Astrocyte (in vitro differentiated cells and primary cell): Measurements from ENCODE around the gene MECR. TPM values are rescaled to one million over a fixed set of nuclear protein-coding genes. Genes with fewer than 3 reads are reported as not detected.

Experiments
- DNase-seq: peaks from one replicate; pipeline ENCODE4 v3.0.0-alpha.2; 2010; ENCODE audit warnings: low read depth
- FAIRE-seq: peaks from 2 replicates; lab custom pipeline; 2011; peaks lifted over from hg19 to GRCh38; lab: Jason Lieb, UNC
- H2AFZ ChIP-seq: 2 replicates; pipeline ENCODE4 v1.6.0; 2012; ENCODE audit warnings: low read depth, low read length, inconsistent platforms
- H3K27ac ChIP-seq: 2 replicates; pipeline ENCODE4 v1.5.1; 2011; ENCODE audit warnings: low read depth, low read length, inconsistent platforms
- H3K27me3 ChIP-seq: 2 replicates; pipeline ENCODE4 v1.6.0; 2011; ENCODE audit warnings: low read length, inconsistent platforms; ENCODE audit not compliant: insufficient read depth
- H3K36me3 ChIP-seq: 2 replicates; pipeline ENCODE4 v1.5.1; 2011; ENCODE audit warnings: low read length, inconsistent platforms; ENCODE audit not compliant: insufficient read depth
- H3K4me1 ChIP-seq: 2 replicates; pipeline ENCODE4 v1.5.1; 2011; ENCODE audit warnings: low read length, inconsistent platforms; ENCODE audit not compliant: insufficient read depth
- H3K4me2 ChIP-seq: 2 replicates; pipeline ENCODE4 v1.6.0; 2012; ENCODE audit warnings: low read length, inconsistent platforms
- H3K4me3 ChIP-seq: 2 replicates; pipeline ENCODE4 v1.5.1; 2011; ENCODE audit warnings: low read depth, mild to moderate bottlenecking, low read length, inconsistent platforms; ENCODE audit not compliant: insufficient read depth
- H3K79me2 ChIP-seq: 2 replicates; pipeline ENCODE4 v1.6.0; 2012; ENCODE audit warnings: mild to moderate bottlenecking, low read length, inconsistent platforms; ENCODE audit not compliant: insufficient read depth
- H3K9ac ChIP-seq: 2 replicates; pipeline ENCODE4 v1.6.0; 2012; ENCODE audit warnings: mild to moderate bottlenecking, low read length, inconsistent platforms
- H3K9me3 ChIP-seq: 2 replicates; pipeline ENCODE4 v1.5.1; 2012; ENCODE audit warnings: low read depth, mild to moderate bottlenecking, low read length, inconsistent platforms; ENCODE audit not compliant: insufficient read depth
- H4K20me1 ChIP-seq: 2 replicates; pipeline ENCODE4 v1.6.0; 2012; ENCODE audit warnings: low read length, inconsistent platforms; ENCODE audit not compliant: insufficient read depth
- H3K27ac Mint-ChIP-seq: one replicate; pipeline ENCODE4 v1.8.0; 2021; ENCODE audit warnings: mild to moderate bottlenecking, mixed read lengths; ENCODE audit not compliant: unreplicated experiment
- H3K27me3 Mint-ChIP-seq: one replicate; pipeline ENCODE4 v1.8.0; 2021; ENCODE audit warnings: low read depth, mixed read lengths; ENCODE audit not compliant: unreplicated experiment
- H3K36me3 Mint-ChIP-seq: one replicate; pipeline ENCODE4 v1.8.0; 2021; ENCODE audit warnings: low read depth, mixed read lengths; ENCODE audit not compliant: unreplicated experiment
- H3K4me1 Mint-ChIP-seq: one replicate; pipeline ENCODE4 v1.8.0; 2021; ENCODE audit warnings: low read depth, mixed read lengths; ENCODE audit not compliant: unreplicated experiment
- H3K4me3 Mint-ChIP-seq: one replicate; pipeline ENCODE4 v1.8.0; 2021; ENCODE audit warnings: mild to moderate bottlenecking, moderate library complexity, mixed read lengths; ENCODE audit not compliant: unreplicated experiment
- H3K9me3 Mint-ChIP-seq: one replicate; pipeline ENCODE4 v1.8.0; 2021; ENCODE audit warnings: mild to moderate bottlenecking, mixed read lengths; ENCODE audit not compliant: unreplicated experiment
- EZH2 ChIP-seq: IDR thresholded peaks from 2 replicates; pipeline ENCODE4 v1.6.1; 2012; ENCODE audit warnings: mild to moderate bottlenecking, low read length, inconsistent platforms; ENCODE audit not compliant: insufficient read depth
- total RNA-seq: library from RNA; stranded (reverse); gene quantifications from 2 replicates; pipeline ENCODE4 v1.2.1, GENCODE V29; 2021
- TF ChIP-seq, protein P1 (sequence below): IDR thresholded peaks from 2 replicates; pipeline ENCODE4 v1.5.1; 2011; ENCODE audit warnings: low read depth, mild to moderate bottlenecking, inconsistent platforms, low read length, moderate library complexity; ENCODE audit not compliant: insufficient read depth

Gene MECR
- total RNA-seq, 1 donor from 2014 or later, result 25.1 TPM

DNA sequence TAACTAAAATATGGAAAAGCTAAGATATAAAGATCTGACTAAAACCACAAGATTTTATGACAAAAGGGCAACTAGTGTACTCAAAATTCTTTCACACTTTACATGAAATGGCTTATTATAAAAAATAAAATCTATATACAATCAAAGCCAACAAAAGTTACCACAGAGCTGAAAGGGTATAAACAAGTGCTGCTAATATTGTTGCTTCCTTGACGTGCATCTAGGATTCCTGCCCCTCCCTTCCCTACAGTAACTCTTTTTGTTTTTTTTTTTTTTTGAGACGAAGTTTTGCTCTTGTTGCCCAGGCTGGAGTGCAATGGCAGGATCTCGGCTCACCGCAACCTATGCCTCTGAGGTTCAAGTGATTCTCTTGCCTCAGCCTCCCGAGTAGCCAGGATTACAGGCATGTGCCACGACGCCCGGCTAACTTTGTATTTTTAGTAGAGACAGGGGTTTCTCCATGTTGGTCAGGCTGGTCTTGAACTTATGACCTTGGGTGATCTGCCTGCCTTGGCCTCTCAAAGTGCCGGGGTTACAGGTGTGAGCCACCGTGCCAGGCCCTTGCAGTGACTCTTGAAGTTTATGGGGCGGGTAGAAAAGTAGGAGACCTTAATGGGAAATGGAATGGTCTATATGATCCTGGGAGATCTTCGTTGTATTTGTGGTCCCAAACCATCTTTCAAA lies 53.6 kb downstream of the MECR start:
- peaks cover 8% of the 10 kb centered on the region for H3K36me3 Mint-ChIP-seq
- Histone ChIP-seq H3K9me3 (no peaks in the 10 kb centered on the region), H3K79me2 (peaks cover 93% of the 10 kb centered on the region), H2AFZ (no peak overlapping the region), H3K36me3 (peaks cover 8% of the 10 kb centered on the region), H3K4me1 (peaks cover 21% of the 10 kb centered on the region), H3K9ac (no peak overlapping the region), H3K27ac (no peak overlapping the region), H3K4me3 (no peak overlapping the region), H4K20me1 (peaks cover 81% of the 10 kb centered on the region), H3K27me3 (no peaks in the 10 kb centered on the region), H3K4me2 (peak overlapping the region; percentile 42)
- DNase-seq (no peak), FAIRE-seq (no peak)
- H3K27ac Mint-ChIP-seq, result no peak overlapping the region
- peaks cover 14% of the 10 kb centered on the region for H3K4me1 Mint-ChIP-seq
- no peaks in the 10 kb centered on the region for H3K9me3 Mint-ChIP-seq
- no peak overlapping the region for H3K4me3 Mint-ChIP-seq
- no peaks in the 10 kb centered on the region for H3K27me3 Mint-ChIP-seq
- TF ChIP-seq, protein P1, sequence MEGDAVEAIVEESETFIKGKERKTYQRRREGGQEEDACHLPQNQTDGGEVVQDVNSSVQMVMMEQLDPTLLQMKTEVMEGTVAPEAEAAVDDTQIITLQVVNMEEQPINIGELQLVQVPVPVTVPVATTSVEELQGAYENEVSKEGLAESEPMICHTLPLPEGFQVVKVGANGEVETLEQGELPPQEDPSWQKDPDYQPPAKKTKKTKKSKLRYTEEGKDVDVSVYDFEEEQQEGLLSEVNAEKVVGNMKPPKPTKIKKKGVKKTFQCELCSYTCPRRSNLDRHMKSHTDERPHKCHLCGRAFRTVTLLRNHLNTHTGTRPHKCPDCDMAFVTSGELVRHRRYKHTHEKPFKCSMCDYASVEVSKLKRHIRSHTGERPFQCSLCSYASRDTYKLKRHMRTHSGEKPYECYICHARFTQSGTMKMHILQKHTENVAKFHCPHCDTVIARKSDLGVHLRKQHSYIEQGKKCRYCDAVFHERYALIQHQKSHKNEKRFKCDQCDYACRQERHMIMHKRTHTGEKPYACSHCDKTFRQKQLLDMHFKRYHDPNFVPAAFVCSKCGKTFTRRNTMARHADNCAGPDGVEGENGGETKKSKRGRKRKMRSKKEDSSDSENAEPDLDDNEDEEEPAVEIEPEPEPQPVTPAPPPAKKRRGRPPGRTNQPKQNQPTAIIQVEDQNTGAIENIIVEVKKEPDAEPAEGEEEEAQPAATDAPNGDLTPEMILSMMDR, result no peak
- TF ChIP-seq EZH2, result no peak

DNA sequence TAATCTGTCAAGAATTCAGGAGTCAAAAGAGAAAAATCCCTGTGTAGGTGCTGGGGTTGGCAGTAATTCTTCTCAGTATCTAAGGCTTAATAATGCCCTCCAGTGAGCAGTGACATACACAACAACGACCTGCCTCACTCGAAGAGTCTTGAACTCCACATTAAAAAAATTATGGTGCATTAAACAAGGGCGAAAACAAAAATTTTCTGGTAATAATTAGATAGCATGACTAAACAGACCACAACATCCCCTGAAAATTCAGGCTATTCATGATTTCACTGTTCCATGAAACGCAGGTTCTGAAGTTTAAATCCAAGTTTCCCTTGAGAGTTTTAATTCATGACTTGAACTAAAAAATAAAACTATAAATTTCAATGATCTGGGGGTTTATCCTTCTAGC lies 54.2 kb downstream of the MECR start:
- no peak overlapping the region for H3K4me3 Mint-ChIP-seq
- H3K27me3 ChIP-seq, result no peaks in the 10 kb centered on the region
- peaks cover 8% of the 10 kb centered on the region for H3K36me3 Mint-ChIP-seq
- no peak overlapping the region for H3K4me3 ChIP-seq
- peaks cover 14% of the 10 kb centered on the region for H3K4me1 Mint-ChIP-seq
- DNase-seq (no peak), FAIRE-seq (no peak)
- H3K27me3 Mint-ChIP-seq, result no peaks in the 10 kb centered on the region
- H4K20me1 ChIP-seq, result peaks cover 86% of the 10 kb centered on the region
- no peak overlapping the region for H3K9ac ChIP-seq
- TF ChIP-seq, protein P1, result no peak
- TF ChIP-seq EZH2, result no peak
- peak overlapping the region; percentile 24 for H3K27ac ChIP-seq
- H3K4me2 ChIP-seq, result peak overlapping the region; percentile 15
- H3K9me3 Mint-ChIP-seq, result no peaks in the 10 kb centered on the region
- peaks cover 21% of the 10 kb centered on the region for H3K4me1 ChIP-seq
- H3K27ac Mint-ChIP-seq, result no peak overlapping the region
- H2AFZ ChIP-seq, result no peak overlapping the region
- peaks cover 98% of the 10 kb centered on the region for H3K79me2 ChIP-seq
- H3K36me3 ChIP-seq, result peaks cover 8% of the 10 kb centered on the region
- H3K9me3 ChIP-seq, result no peaks in the 10 kb centered on the region

DNA sequence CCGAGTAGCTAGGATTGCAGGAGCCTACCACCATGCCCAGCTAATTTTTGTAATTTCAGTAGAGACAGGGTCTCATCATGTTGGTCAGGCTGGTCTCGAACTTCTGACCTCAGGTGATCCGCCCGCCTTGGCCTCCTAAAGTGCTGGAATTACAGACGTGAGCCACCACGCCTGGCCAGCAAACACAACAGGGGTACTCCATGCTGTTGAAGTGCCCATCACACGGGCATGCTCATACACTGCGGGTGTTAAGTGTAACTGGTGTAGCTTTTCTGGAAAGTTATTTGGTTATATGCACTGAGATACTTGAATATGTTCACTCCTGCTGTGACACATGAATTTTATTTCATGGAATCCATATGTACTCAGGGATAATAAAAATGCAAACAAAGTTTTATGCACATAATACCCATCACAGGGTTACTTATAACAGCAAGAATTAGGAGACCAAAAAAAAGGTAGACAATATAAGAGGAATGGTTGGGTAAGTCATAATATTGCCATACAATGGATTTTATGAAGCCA lies 58.3 kb downstream of the MECR start:
- H3K36me3 ChIP-seq, result peaks cover 14% of the 10 kb centered on the region
- TF ChIP-seq, protein P1, result no peak
- TF ChIP-seq EZH2, result no peak
- no peak overlapping the region for H3K9ac ChIP-seq
- H3K27ac ChIP-seq, result no peak overlapping the region
- H3K36me3 Mint-ChIP-seq, result peaks cover 6% of the 10 kb centered on the region
- FAIRE-seq (peak; percentile 5), DNase-seq (no peak)
- no peak overlapping the region for H2AFZ ChIP-seq
- H3K9me3 Mint-ChIP-seq, result no peaks in the 10 kb centered on the region
- H3K27ac Mint-ChIP-seq, result no peak overlapping the region
- H3K4me3 Mint-ChIP-seq, result no peak overlapping the region
- H3K4me3 ChIP-seq, result no peak overlapping the region
- H3K9me3 ChIP-seq, result no peaks in the 10 kb centered on the region
- H3K4me1 ChIP-seq, result peaks cover 17% of the 10 kb centered on the region
- peaks cover 98% of the 10 kb centered on the region for H3K79me2 ChIP-seq
- H3K4me1 Mint-ChIP-seq, result peaks cover 26% of the 10 kb centered on the region
- peaks cover 87% of the 10 kb centered on the region for H4K20me1 ChIP-seq
- no peaks in the 10 kb centered on the region for H3K27me3 Mint-ChIP-seq
- H3K4me2 ChIP-seq, result no peak overlapping the region
- no peaks in the 10 kb centered on the region for H3K27me3 ChIP-seq
